Measurements from ENCODE around the gene PPP1R14C. TPM values are rescaled to one million over a fixed set of nuclear protein-coding genes. Genes with fewer than 3 reads are reported as not detected.

PPP1R14C gene
- polyA plus RNA-seq, 1 donor (not counting 4 experiments of a cell fraction or from before 2014, with no cell fraction given) = 50.6 TPM

GRCh38 chr6:150156460-150156859, 13.6 kb downstream of the PPP1R14C start:
- DNase-seq (ENCODE audit: low read depth, low spot score) (no peak), FAIRE-seq (peak; percentile 71)
- H4K20me1 ChIP-seq (ENCODE audit: control insufficient read depth, extremely low read depth, insufficient read depth, low read length) = no peaks in the 10 kb centered on the region
- H3K9ac ChIP-seq (ENCODE audit: control insufficient read depth, extremely low read depth, insufficient read depth, low read length) = peak overlapping the region; percentile 51
- peak overlapping the region; percentile 84 for H3K27ac ChIP-seq (ENCODE audit: control insufficient read depth, insufficient read depth, low read length)
- dilution Hi-C loops (cut with MboI; ENCODE audit: extremely low pct_ligation_motif_present, low sequenced_read_pairs) = no loop called here
- no peak for TF ChIP-seq EZH2 (IDR thresholded peaks at IDR 0.05; ENCODE audit: low read length)
- no peak for TF ChIP-seq CTCF (optimal IDR thresholded peaks at IDR 0.05 in 1 of 3, IDR thresholded peaks at IDR 0.05 in 1 of 3, conservative IDR thresholded peaks at IDR 0.05 in 1 of 3; ENCODE audit: extremely low read depth in 1 of 3, insufficient read depth in 2 of 3, low read length in 3 of 3)
- H3K27me3 ChIP-seq (ENCODE audit: control insufficient read depth, extremely low read depth, insufficient read depth, low read length) = no peaks in the 10 kb centered on the region
- no peak overlapping the region for H2AFZ ChIP-seq (ENCODE audit: control insufficient read depth, low read length)
- peaks cover 70% of the 10 kb centered on the region for H3K79me2 ChIP-seq (ENCODE audit: control insufficient read depth, insufficient read depth, low read length)
- peaks cover 3% of the 10 kb centered on the region for H3K9me1 ChIP-seq (ENCODE audit: control insufficient read depth, extremely low read depth, insufficient read depth, low read length)
- peaks cover 0 to 4% of the 10 kb centered on the region in 2 experiments for H3K36me3 ChIP-seq (ENCODE audit: control insufficient read depth in 2 of 2, extremely low read depth in 1 of 2, insufficient read depth in 2 of 2, low read length in 2 of 2)
- H3K4me2 ChIP-seq (ENCODE audit: control insufficient read depth, extremely low read depth, insufficient read depth, low read depth, low read length) = peak overlapping the region; percentile 64
- peaks cover 53% of the 10 kb centered on the region for H3K4me1 ChIP-seq (ENCODE audit: control insufficient read depth, extremely low read depth, insufficient read depth, low read length)
- no peaks in the 10 kb centered on the region for H3K9me3 ChIP-seq (ENCODE audit: control insufficient read depth, low read depth, low read length)
- peak overlapping the region in 2 of 3 experiments; percentile 18 to 34 for H3K4me3 ChIP-seq (ENCODE audit: control insufficient read depth in 2 of 3, extremely low read depth in 1 of 3, insufficient read depth in 2 of 3, low read depth in 1 of 3, low read length in 3 of 3)

GRCh38 chr6:150157081-150157480, 14.2 kb downstream of the PPP1R14C start:
- Histone ChIP-seq H3K4me1 (ENCODE audit: control insufficient read depth, extremely low read depth, insufficient read depth, low read length) (peaks cover 53% of the 10 kb centered on the region), H3K27me3 (ENCODE audit: control insufficient read depth, extremely low read depth, insufficient read depth, low read length) (no peaks in the 10 kb centered on the region), H2AFZ (ENCODE audit: control insufficient read depth, low read length) (no peak overlapping the region), H3K36me3 (ENCODE audit: control insufficient read depth in 2 of 2, extremely low read depth in 1 of 2, insufficient read depth in 2 of 2, low read length in 2 of 2) (peaks cover 0 to 4% of the 10 kb centered on the region in 2 experiments), H3K79me2 (ENCODE audit: control insufficient read depth, insufficient read depth, low read length) (peaks cover 70% of the 10 kb centered on the region), H3K4me2 (ENCODE audit: control insufficient read depth, extremely low read depth, insufficient read depth, low read depth, low read length) (peak overlapping the region; percentile 64), H3K9me3 (ENCODE audit: control insufficient read depth, low read depth, low read length) (no peaks in the 10 kb centered on the region), H3K9me1 (ENCODE audit: control insufficient read depth, extremely low read depth, insufficient read depth, low read length) (peaks cover 3% of the 10 kb centered on the region), H3K9ac (ENCODE audit: control insufficient read depth, extremely low read depth, insufficient read depth, low read length) (peak overlapping the region; percentile 51), H4K20me1 (ENCODE audit: control insufficient read depth, extremely low read depth, insufficient read depth, low read length) (no peaks in the 10 kb centered on the region), H3K4me3 (ENCODE audit: control insufficient read depth in 2 of 3, extremely low read depth in 1 of 3, insufficient read depth in 2 of 3, low read depth in 1 of 3, low read length in 3 of 3) (peak overlapping the region in 2 of 3 experiments; percentile 7 to 18), H3K27ac (ENCODE audit: control insufficient read depth, insufficient read depth, low read length) (peak overlapping the region; percentile 84)
- TF ChIP-seq CTCF (optimal IDR thresholded peaks at IDR 0.05 in 1 of 3, IDR thresholded peaks at IDR 0.05 in 1 of 3, conservative IDR thresholded peaks at IDR 0.05 in 1 of 3; ENCODE audit: extremely low read depth in 1 of 3, insufficient read depth in 2 of 3, low read length in 3 of 3) (no peak), EZH2 (IDR thresholded peaks at IDR 0.05; ENCODE audit: low read length) (no peak)
- DNase-seq (ENCODE audit: low read depth, low spot score) = no peak
- FAIRE-seq = no peak
- dilution Hi-C loops (cut with MboI; ENCODE audit: extremely low pct_ligation_motif_present, low sequenced_read_pairs) = no loop called here

Data from keratinocyte (primary cell).